HepG2 (cell line): Measurements from ENCODE around the gene ZGRF1. TPM values are rescaled to one million over a fixed set of nuclear protein-coding genes. Genes with fewer than 3 reads are reported as not detected.
A peak's percentile ranks its signal among the peaks of the same experiment; 100 is the strongest.

Source experiments
- DNMT1 ChIP-seq: sonication (generic); formaldehyde crosslinking; IDR thresholded peaks from 2 replicates; pipeline ENCODE4 v1.5.1; 2020; ENCODE audit warnings: mild to moderate bottlenecking, missing genetic modification reagents
- MEF2D ChIP-seq: sonication (generic); formaldehyde crosslinking; IDR thresholded peaks from 2 replicates; pipeline ENCODE4 v1.5.1; 2020; ENCODE audit warnings: mild to moderate bottlenecking, missing genetic modification reagents
- SUZ12 ChIP-seq: fragments of 150-350 bp; IDR thresholded peaks from 2 replicates; pipeline ENCODE4 v1.6.1; 2014; ENCODE audit warnings: low read depth, low read length
- ZNF547 ChIP-seq: sonication (generic); formaldehyde crosslinking; IDR thresholded peaks from 2 replicates; pipeline ENCODE4 v1.5.1; 2020; ENCODE audit warnings: mild to moderate bottlenecking, missing genetic modification reagents
- polyA plus RNA-seq, 8 experiments: library from polyadenylated mRNA; depleted of rRNA in 3 of 8; stranded (reverse) in 7 of 8; unstranded in 1 of 8; fragments of >200 nt; fragmentation: Illumina TruSeq in 4 of 8; extraction: Trizol in 4 of 8; gene quantifications; 2 replicates each; pipeline versions ENCODE4 v1.2.1 to v1.2.3, GENCODE V29; 2011 to 2016; ENCODE audit warnings: low read depth in 4 of 8, missing spikeins in 1 of 8, mixed read lengths in 1 of 8; ENCODE audit not compliant: insufficient read depth in 1 of 8
- total RNA-seq, 5 experiments: library from RNA; depleted of rRNA; stranded (reverse); fragments of >200 nt; fragmentation: Illumina TruSeq; extraction: Trizol; gene quantifications; 2 replicates each; pipeline ENCODE4 v1.2.3, GENCODE V29; 2016; ENCODE audit warnings: low read depth in 1 of 5
- TF ChIP-seq, protein P1 (sequence below), 2 experiments: fragments of 450-650 bp in 1 of 2; sonication (generic) in 1 of 2; formaldehyde crosslinking in 1 of 2; IDR thresholded peaks; 2 replicates each; pipeline versions ENCODE4 v1.6.1 to v1.8.0; 2016 to 2022; ENCODE audit warnings: antibody characterized with exemption in 1 of 2, mild to moderate bottlenecking in 1 of 2, missing genetic modification reagents in 1 of 2
- TF ChIP-seq, protein P2 (sequence below): sonication (generic); formaldehyde crosslinking; IDR thresholded peaks from 2 replicates; pipeline ENCODE4 v1.4.0; 2020; ENCODE audit warnings: mild to moderate bottlenecking, missing genetic modification reagents
- TF ChIP-seq, protein P3 (sequence below): sonication (generic); formaldehyde crosslinking; IDR thresholded peaks from 2 replicates; pipeline ENCODE4 v1.4.0; 2020; ENCODE audit warnings: missing genetic modification reagents
- TF ChIP-seq, protein P4 (sequence below): sonication (generic); formaldehyde crosslinking; IDR thresholded peaks from 2 replicates; pipeline ENCODE4 v1.4.0; 2020; ENCODE audit warnings: missing genetic modification reagents
- TF ChIP-seq, protein P5 (sequence below): sonication (generic); formaldehyde crosslinking; IDR thresholded peaks from 2 replicates; pipeline ENCODE4 v1.4.0; 2020; ENCODE audit warnings: mild to moderate bottlenecking, missing genetic modification reagents

ZGRF1 gene
- total and polyA plus RNA-seq, 2 of the 13 experiments (the other 11 are each of a cell fraction or from before 2014, with no cell fraction given): 8.6 to 15.9 TPM

DNA sequence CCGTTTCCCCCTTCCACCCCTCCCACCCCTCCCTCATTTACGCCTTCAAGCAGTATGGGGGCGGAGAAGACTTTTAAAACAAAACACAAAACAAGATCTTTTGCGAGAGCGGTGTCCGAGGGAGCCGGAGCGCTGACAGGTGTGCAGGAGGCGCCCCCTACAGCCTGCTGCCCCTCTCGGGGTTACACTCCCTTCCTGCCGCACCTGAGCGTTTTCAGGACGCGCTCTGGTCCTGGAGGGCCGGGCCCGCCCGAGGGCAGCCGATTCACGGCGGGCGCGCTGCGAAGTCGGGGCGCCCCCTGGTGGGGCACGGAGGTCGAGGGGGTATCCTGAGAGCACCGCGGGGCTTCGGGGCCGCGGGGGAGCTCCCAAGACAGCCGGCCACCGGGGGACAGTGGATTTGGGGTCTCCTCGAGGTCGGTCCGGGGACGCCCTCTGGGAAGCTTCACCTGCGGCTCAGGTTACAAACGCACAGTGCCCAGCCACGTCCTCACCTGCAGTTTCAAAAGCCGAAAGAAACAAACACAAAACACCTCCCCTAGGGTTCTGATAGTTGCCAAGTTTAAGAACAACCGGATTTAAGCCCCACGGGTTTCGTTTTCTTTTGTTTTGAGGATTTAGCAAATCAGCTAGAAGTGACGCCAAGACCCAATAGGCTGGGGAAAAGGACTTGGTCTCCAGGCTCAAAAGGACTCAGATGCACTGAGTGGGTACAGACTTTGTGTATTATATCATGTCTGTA, 112.8 kb downstream of the ZGRF1 start (continued):
- TF ChIP-seq, protein P1, sequence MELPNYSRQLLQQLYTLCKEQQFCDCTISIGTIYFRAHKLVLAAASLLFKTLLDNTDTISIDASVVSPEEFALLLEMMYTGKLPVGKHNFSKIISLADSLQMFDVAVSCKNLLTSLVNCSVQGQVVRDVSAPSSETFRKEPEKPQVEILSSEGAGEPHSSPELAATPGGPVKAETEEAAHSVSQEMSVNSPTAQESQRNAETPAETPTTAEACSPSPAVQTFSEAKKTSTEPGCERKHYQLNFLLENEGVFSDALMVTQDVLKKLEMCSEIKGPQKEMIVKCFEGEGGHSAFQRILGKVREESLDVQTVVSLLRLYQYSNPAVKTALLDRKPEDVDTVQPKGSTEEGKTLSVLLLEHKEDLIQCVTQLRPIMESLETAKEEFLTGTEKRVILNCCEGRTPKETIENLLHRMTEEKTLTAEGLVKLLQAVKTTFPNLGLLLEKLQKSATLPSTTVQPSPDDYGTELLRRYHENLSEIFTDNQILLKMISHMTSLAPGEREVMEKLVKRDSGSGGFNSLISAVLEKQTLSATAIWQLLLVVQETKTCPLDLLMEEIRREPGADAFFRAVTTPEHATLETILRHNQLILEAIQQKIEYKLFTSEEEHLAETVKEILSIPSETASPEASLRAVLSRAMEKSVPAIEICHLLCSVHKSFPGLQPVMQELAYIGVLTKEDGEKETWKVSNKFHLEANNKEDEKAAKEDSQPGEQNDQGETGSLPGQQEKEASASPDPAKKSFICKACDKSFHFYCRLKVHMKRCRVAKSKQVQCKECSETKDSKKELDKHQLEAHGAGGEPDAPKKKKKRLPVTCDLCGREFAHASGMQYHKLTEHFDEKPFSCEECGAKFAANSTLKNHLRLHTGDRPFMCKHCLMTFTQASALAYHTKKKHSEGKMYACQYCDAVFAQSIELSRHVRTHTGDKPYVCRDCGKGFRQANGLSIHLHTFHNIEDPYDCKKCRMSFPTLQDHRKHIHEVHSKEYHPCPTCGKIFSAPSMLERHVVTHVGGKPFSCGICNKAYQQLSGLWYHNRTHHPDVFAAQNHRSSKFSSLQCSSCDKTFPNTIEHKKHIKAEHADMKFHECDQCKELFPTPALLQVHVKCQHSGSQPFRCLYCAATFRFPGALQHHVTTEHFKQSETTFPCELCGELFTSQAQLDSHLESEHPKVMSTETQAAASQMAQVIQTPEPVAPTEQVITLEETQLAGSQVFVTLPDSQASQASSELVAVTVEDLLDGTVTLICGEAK (IDR thresholded peaks at IDR 0.05): no peak
- TF ChIP-seq, protein P1 (CRISPR knock-in tag; IDR thresholded peaks at IDR 0.05): 0 out of 2 replicates have a peak, but pooled peaks have one; percentile 31
- TF ChIP-seq MEF2D (CRISPR knock-in tag) (no peak), ZNF547 (0 out of 2 replicates have a peak, but pooled peaks have one; percentile 37), DNMT1 (CRISPR knock-in tag) (no peak), SUZ12 (no peak)
- TF ChIP-seq, protein P2, sequence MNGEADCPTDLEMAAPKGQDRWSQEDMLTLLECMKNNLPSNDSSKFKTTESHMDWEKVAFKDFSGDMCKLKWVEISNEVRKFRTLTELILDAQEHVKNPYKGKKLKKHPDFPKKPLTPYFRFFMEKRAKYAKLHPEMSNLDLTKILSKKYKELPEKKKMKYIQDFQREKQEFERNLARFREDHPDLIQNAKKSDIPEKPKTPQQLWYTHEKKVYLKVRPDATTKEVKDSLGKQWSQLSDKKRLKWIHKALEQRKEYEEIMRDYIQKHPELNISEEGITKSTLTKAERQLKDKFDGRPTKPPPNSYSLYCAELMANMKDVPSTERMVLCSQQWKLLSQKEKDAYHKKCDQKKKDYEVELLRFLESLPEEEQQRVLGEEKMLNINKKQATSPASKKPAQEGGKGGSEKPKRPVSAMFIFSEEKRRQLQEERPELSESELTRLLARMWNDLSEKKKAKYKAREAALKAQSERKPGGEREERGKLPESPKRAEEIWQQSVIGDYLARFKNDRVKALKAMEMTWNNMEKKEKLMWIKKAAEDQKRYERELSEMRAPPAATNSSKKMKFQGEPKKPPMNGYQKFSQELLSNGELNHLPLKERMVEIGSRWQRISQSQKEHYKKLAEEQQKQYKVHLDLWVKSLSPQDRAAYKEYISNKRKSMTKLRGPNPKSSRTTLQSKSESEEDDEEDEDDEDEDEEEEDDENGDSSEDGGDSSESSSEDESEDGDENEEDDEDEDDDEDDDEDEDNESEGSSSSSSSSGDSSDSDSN: peak; percentile 81
- TF ChIP-seq, protein P3, sequence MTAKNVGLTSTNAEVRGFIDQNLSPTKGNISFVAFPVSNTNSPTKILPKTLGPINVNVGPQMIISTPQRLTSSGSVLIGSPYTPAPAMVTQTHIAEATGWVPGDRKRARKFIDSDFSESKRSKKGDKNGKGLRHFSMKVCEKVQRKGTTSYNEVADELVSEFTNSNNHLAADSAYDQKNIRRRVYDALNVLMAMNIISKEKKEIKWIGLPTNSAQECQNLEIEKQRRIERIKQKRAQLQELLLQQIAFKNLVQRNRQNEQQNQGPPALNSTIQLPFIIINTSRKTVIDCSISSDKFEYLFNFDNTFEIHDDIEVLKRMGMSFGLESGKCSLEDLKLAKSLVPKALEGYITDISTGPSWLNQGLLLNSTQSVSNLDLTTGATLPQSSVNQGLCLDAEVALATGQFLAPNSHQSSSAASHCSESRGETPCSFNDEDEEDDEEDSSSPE (CRISPR knock-in tag): peak; percentile 59; the same call in 1 of the 2 replicates
- TF ChIP-seq, protein P4, sequence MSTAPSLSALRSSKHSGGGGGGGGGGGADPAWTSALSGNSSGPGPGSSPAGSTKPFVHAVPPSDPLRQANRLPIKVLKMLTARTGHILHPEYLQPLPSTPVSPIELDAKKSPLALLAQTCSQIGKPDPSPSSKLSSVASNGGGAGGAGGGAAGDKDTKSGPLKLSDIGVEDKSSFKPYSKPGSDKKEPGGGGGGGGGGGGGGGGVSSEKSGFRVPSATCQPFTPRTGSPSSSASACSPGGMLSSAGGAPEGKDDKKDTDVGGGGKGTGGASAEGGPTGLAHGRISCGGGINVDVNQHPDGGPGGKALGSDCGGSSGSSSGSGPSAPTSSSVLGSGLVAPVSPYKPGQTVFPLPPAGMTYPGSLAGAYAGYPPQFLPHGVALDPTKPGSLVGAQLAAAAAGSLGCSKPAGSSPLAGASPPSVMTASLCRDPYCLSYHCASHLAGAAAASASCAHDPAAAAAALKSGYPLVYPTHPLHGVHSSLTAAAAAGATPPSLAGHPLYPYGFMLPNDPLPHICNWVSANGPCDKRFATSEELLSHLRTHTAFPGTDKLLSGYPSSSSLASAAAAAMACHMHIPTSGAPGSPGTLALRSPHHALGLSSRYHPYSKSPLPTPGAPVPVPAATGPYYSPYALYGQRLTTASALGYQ (CRISPR knock-in tag): no peak
- TF ChIP-seq, protein P5, sequence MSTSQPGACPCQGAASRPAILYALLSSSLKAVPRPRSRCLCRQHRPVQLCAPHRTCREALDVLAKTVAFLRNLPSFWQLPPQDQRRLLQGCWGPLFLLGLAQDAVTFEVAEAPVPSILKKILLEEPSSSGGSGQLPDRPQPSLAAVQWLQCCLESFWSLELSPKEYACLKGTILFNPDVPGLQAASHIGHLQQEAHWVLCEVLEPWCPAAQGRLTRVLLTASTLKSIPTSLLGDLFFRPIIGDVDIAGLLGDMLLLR: no peak
